MM.1S (cell line): Measurements from ENCODE around the gene PERM1.

ENCODE experiments used
- DNase-seq: peaks from one replicate; pipeline ENCODE4 v3.0.0-alpha.2; 2015
- H2AFZ ChIP-seq: fragments of 300-600 bp; sonication (generic); 2 replicates; pipeline ENCODE4 v1.6.0; 2016; ENCODE audit warnings: antibody characterized with exemption, low read length
- H3F3A ChIP-seq: fragments of 300-600 bp; sonication (generic); 2 replicates; pipeline ENCODE4 v1.6.1; 2016; ENCODE audit warnings: mild to moderate bottlenecking, antibody characterized with exemption, low read length, moderate library complexity, mixed read lengths; ENCODE audit not compliant: insufficient read depth
- H3K27ac ChIP-seq: fragments of 300-600 bp; sonication (generic); 2 replicates; pipeline ENCODE4 v1.5.1; 2016; ENCODE audit warnings: mild to moderate bottlenecking, low read length
- H3K27me3 ChIP-seq: fragments of 300-600 bp; sonication (generic); replicated peaks from 2 replicates; pipeline ENCODE4 v1.6.0; 2016; ENCODE audit warnings: low read length; ENCODE audit not compliant: insufficient read depth
- H3K36me3 ChIP-seq: fragments of 300-600 bp; sonication (generic); replicated peaks from 2 replicates; pipeline ENCODE4 v1.6.1; 2016; ENCODE audit warnings: mild to moderate bottlenecking, low read length, mixed read lengths; ENCODE audit not compliant: insufficient read depth
- H3K4me1 ChIP-seq: fragments of 300-600 bp; sonication (generic); 2 replicates; pipeline ENCODE4 v1.6.1; 2016; ENCODE audit warnings: low read length, mixed read lengths
- H3K4me2 ChIP-seq: fragments of 300-600 bp; sonication (generic); 2 replicates; pipeline ENCODE4 v1.6.0; 2016; ENCODE audit warnings: low read depth, low read length
- H3K4me3 ChIP-seq: fragments of 300-600 bp; sonication (generic); 2 replicates; pipeline ENCODE4 v1.5.1; 2016; ENCODE audit warnings: low read length, mixed read lengths
- H3K79me2 ChIP-seq: fragments of 300-600 bp; sonication (generic); 2 replicates; pipeline ENCODE4 v1.6.1; 2016; ENCODE audit warnings: mixed run types, low read length, mixed read lengths
- H3K9ac ChIP-seq: fragments of 300-600 bp; sonication (generic); 2 replicates; pipeline ENCODE4 v1.6.1; 2016; ENCODE audit warnings: low read length, mixed read lengths
- H3K9me2 ChIP-seq: fragments of 300-600 bp; sonication (generic); replicated peaks from 2 replicates; pipeline ENCODE4 v1.6.1; 2016; ENCODE audit warnings: mild to moderate bottlenecking, low read length, mixed read lengths; ENCODE audit not compliant: insufficient read depth
- H3K9me3 ChIP-seq: fragments of 300-600 bp; sonication (generic); replicated peaks from 2 replicates; pipeline ENCODE4 v1.6.1; 2016; ENCODE audit warnings: mild to moderate bottlenecking, low read length, mixed read lengths; ENCODE audit not compliant: insufficient read depth
- H4K20me1 ChIP-seq: fragments of 300-600 bp; sonication (generic); 2 replicates; pipeline ENCODE4 v1.6.1; 2016; ENCODE audit warnings: mild to moderate bottlenecking, low read length, moderate library complexity, mixed read lengths; ENCODE audit not compliant: insufficient read depth
- EZH2 ChIP-seq: fragments of 300-600 bp; sonication (generic); optimal IDR thresholded peaks from 2 replicates; pipeline ENCODE3; 2017; ENCODE audit warnings: low read depth, mild to moderate bottlenecking, antibody characterized with exemption, low read length, mixed read lengths
- EZH2phosphoT487 ChIP-seq: fragments of 300-600 bp; sonication (generic); IDR thresholded peaks from 2 replicates; pipeline ENCODE4 v1.6.1; 2018; ENCODE audit warnings: antibody characterized with exemption, low read length
- TF ChIP-seq, protein P1 (sequence below): fragments of 300-600 bp; sonication (generic); IDR thresholded peaks from 2 replicates; pipeline ENCODE4 v1.5.1; 2016; ENCODE audit warnings: antibody characterized with exemption, low read length, mixed read lengths

Gene PERM1

DNA sequence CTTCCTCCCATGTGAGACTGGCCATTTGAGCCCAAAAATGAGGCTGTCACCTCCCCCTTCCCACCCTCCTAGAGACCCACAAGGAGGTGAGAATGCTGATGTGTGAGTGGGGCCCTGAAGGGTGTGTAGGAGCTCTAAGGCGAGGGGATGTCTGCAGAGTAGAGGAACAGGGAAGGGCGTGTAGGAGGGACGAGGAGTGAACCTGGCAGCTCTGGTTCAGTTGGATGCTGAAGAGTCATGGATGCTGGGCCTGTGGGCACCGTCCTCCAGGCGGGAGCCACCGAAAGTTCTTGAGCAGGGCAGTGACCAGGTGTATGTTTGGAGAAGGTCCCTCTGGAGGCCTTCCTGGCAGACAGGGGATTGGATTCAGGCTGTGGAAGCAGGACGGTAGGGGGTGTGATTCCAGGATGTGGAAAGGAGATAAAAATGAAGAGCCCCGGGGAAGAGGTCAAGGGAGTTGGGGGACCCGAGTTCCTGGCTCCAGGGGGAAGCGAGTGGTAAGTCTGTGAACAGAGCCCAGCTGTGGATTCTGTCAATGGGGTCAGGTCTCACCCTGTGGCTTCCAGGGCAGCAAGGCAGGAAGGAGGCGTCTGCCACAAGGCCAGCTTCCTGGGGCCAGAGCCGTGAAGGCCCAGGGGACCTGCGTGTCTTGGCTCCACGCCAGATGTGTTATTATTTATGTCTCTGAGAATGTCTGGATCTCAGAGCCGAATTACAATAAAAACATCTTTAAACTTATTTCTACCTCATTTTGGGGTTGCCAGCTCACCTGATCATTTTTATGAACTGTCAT lies 50.3 kb downstream of the PERM1 start:
- H4K20me1 ChIP-seq, result no peaks in the 10 kb centered on the region
- TF ChIP-seq EZH2 (no peak), EZH2phosphoT487 (no peak)
- TF ChIP-seq, protein P1, sequence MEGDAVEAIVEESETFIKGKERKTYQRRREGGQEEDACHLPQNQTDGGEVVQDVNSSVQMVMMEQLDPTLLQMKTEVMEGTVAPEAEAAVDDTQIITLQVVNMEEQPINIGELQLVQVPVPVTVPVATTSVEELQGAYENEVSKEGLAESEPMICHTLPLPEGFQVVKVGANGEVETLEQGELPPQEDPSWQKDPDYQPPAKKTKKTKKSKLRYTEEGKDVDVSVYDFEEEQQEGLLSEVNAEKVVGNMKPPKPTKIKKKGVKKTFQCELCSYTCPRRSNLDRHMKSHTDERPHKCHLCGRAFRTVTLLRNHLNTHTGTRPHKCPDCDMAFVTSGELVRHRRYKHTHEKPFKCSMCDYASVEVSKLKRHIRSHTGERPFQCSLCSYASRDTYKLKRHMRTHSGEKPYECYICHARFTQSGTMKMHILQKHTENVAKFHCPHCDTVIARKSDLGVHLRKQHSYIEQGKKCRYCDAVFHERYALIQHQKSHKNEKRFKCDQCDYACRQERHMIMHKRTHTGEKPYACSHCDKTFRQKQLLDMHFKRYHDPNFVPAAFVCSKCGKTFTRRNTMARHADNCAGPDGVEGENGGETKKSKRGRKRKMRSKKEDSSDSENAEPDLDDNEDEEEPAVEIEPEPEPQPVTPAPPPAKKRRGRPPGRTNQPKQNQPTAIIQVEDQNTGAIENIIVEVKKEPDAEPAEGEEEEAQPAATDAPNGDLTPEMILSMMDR, result no peak
- H3K27me3 ChIP-seq, result peaks cover 87% of the 10 kb centered on the region
- no peak for DNase-seq
- H2AFZ ChIP-seq, result no peak overlapping the region
- no peaks in the 10 kb centered on the region for H3K79me2 ChIP-seq
- no peaks in the 10 kb centered on the region for H3F3A ChIP-seq
- H3K4me3 ChIP-seq, result no peak overlapping the region
- no peak overlapping the region for H3K27ac ChIP-seq
- H3K36me3 ChIP-seq, result no peaks in the 10 kb centered on the region
- H3K4me2 ChIP-seq, result no peak overlapping the region
- no peaks in the 10 kb centered on the region for H3K9me3 ChIP-seq
- no peaks in the 10 kb centered on the region for H3K9me2 ChIP-seq
- H3K9ac ChIP-seq, result no peak overlapping the region
- H3K4me1 ChIP-seq, result no peaks in the 10 kb centered on the region

DNA sequence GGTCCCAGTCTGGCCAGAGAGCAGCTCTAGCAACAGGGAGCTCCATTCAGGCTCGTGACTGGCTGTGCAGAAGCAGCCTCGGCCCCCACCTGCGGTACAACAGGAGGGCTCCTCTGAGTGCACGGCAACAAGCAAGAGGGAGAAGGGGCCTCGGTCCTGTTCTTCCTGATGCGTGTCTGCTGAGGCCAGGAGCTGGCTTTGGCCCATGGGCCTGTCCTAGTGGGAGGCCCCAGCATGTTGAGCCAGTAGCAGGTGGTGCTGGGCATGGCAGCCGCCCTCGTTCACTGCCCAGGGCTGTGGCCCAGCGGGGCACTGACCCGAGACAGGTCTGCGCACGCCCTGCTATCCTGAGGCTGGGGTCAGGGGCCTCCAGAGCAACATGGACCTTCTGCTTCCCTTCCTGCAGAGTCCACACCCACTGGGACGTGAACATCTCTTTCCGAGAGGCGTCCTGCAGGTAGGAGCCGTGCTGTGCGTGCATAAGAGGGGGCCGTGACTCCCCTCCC lies 51.2 kb downstream of the PERM1 start:
- Histone ChIP-seq H3K4me3 (no peak overlapping the region), H3K27me3 (peaks cover 88% of the 10 kb centered on the region), H3K36me3 (no peaks in the 10 kb centered on the region), H2AFZ (no peak overlapping the region), H3F3A (no peaks in the 10 kb centered on the region), H3K9me2 (no peaks in the 10 kb centered on the region), H3K9me3 (no peaks in the 10 kb centered on the region), H3K27ac (no peak overlapping the region), H3K79me2 (no peaks in the 10 kb centered on the region), H3K4me2 (no peak overlapping the region), H3K9ac (no peak overlapping the region), H3K4me1 (no peaks in the 10 kb centered on the region), H4K20me1 (no peaks in the 10 kb centered on the region)
- no peak for DNase-seq
- no peak for TF ChIP-seq EZH2phosphoT487
- TF ChIP-seq, protein P1, result no peak
- no peak for TF ChIP-seq EZH2

DNA sequence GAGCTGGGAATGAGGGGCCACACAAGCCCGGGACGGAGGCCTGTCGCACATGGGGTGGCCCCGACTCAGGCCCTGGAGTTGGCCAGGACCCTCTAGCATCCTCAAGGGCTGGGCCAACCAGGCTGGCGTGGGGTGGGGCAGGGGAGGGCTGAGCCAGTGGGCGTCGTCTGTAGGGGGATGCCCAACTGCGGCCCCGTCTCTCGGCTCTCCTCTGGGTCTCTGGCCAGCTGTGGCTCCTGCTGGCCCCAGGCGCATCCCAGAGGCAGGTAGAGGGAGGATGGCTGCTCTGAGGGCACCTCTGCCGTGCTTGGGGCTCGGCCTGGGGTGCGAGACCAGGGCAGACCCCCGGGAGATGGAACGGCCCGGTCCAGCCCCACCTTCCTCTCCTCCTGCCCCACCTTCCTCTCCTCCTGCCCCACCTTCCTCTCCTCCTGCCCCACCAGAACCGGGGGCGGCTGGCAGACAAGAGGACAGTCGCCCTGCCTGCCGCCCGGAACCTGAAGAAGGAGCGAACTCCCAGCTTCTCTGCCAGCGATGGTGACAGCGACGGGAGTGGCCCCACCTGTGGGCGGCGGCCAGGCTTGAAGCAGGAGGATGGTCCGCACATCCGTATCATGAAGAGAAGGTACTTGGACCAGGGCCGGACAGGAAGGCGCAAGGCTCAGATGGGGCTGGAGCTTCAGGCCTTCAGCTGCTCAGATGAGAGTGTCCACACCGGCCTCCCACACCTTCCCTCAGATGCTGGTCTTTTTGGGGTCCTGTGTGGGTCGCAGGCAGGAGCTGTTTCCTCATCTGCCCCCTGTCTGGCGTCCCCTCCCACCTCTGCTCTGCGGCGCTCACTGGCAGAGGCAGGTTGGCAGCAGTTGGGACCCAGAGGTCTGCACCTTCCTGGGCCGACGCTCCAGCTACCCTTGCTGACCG lies 51.9 kb downstream of the PERM1 start:
- Histone ChIP-seq H3F3A (no peaks in the 10 kb centered on the region), H3K79me2 (no peaks in the 10 kb centered on the region), H3K9me3 (no peaks in the 10 kb centered on the region), H2AFZ (no peak overlapping the region), H3K36me3 (no peaks in the 10 kb centered on the region), H3K9ac (no peak overlapping the region), H4K20me1 (no peaks in the 10 kb centered on the region), H3K4me1 (no peaks in the 10 kb centered on the region), H3K9me2 (no peaks in the 10 kb centered on the region), H3K4me3 (no peak overlapping the region), H3K4me2 (no peak overlapping the region), H3K27me3 (peaks cover 87% of the 10 kb centered on the region), H3K27ac (no peak overlapping the region)
- no peak for DNase-seq
- TF ChIP-seq EZH2 (no peak), EZH2phosphoT487 (no peak)
- TF ChIP-seq, protein P1, result no peak
